Measurements from ENCODE around the gene DDX20. TPM values are rescaled to one million over a fixed set of nuclear protein-coding genes. Genes with fewer than 3 reads are reported as not detected.

DDX20 gene
- polyA plus RNA-seq, 1 donor from 2014 or later, result 26.5 TPM

DNA sequence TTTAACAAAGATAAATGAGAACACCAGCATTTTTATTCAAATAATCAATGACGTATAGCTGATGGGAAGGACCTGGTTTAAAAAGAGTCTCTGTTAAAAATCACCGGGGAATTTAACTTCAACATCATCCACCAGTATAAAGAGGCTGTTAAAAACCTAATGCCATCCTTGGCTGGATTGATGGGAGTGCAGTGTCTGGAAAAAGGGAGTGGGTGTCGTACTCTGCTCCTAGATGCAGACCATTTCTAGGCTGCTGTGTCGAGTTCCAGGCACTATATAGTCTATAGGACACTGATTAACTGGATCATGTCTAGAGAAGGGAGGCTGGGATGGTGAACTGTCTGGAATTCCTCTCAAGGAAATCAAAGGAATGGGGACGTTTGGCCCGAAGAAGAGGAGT, 36.1 kb downstream of the DDX20 start:
- TF ChIP-seq EP300 (conservative IDR thresholded peaks at IDR 0.05; ENCODE audit: poor library complexity, severe bottlenecking) (no peak), TAF1 (IDR thresholded peaks at IDR 0.05; ENCODE audit: low read depth) (no peak), RAD21 (conservative IDR thresholded peaks at IDR 0.05) (no peak), POLR2AphosphoS5 (IDR thresholded peaks at IDR 0.05) (no peak), SMC3 (conservative IDR thresholded peaks at IDR 0.05; ENCODE audit: poor library complexity) (no peak), EZH2 (IDR thresholded peaks at IDR 0.05; ENCODE audit: borderline replicate concordance, insufficient read depth, low read length, poor library complexity, severe bottlenecking) (no peak), MXI1 (conservative IDR thresholded peaks at IDR 0.05; ENCODE audit: poor library complexity, severe bottlenecking) (no peak)
- TF ChIP-seq, protein P1, sequence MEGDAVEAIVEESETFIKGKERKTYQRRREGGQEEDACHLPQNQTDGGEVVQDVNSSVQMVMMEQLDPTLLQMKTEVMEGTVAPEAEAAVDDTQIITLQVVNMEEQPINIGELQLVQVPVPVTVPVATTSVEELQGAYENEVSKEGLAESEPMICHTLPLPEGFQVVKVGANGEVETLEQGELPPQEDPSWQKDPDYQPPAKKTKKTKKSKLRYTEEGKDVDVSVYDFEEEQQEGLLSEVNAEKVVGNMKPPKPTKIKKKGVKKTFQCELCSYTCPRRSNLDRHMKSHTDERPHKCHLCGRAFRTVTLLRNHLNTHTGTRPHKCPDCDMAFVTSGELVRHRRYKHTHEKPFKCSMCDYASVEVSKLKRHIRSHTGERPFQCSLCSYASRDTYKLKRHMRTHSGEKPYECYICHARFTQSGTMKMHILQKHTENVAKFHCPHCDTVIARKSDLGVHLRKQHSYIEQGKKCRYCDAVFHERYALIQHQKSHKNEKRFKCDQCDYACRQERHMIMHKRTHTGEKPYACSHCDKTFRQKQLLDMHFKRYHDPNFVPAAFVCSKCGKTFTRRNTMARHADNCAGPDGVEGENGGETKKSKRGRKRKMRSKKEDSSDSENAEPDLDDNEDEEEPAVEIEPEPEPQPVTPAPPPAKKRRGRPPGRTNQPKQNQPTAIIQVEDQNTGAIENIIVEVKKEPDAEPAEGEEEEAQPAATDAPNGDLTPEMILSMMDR (IDR thresholded peaks at IDR 0.05; ENCODE audit: poor library complexity, severe bottlenecking), result no peak
- Histone ChIP-seq H2AFZ (ENCODE audit: low read depth, low read length) (no peak overlapping the region), H3K9ac (ENCODE audit: low read length) (no peak overlapping the region), H3K79me2 (replicated peaks; ENCODE audit: insufficient read depth, low read length) (no peaks in the 10 kb centered on the region), H3K4me3 (ENCODE audit: low read length) (no peak overlapping the region), H3K27me3 (ENCODE audit: insufficient read depth, low read depth, low read length) (no peaks in the 10 kb centered on the region), H3K4me2 (ENCODE audit: low read length) (no peak overlapping the region), H3K36me3 (ENCODE audit: insufficient read depth, low read length) (no peaks in the 10 kb centered on the region), H3K9me3 (ENCODE audit: low read length) (no peaks in the 10 kb centered on the region), H4K20me1 (ENCODE audit: insufficient read depth) (no peaks in the 10 kb centered on the region), H3K9me2 (ENCODE audit: insufficient read depth, low read length) (no peaks in the 10 kb centered on the region), H3K27ac (ENCODE audit: low read length) (no peak overlapping the region), H3F3A (ENCODE audit: insufficient read depth, low read length, poor library complexity, severe bottlenecking) (no peaks in the 10 kb centered on the region)

DNA sequence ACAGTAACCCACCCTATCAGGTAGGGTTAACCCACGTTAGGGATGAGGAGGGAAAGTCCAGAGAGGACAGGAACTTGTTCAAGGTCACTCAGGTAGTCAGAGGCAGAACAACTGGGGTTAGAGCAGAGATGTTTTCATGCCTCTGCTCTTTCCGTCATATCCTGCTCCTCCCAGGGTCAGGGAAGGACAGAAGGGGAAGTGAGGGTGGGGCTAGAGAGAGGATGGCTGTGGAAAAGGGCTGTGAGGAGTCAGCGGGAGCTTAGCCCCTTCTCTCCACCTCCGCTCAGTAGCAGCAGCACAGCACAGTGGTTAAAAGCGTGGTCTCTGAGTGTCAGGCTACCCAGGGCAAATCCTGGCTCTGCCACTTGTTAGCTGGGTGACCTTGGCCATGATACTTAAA, 36.5 kb downstream of the DDX20 start:
- Histone ChIP-seq H3K79me2 (replicated peaks; ENCODE audit: insufficient read depth, low read length) (no peaks in the 10 kb centered on the region), H3K9me3 (ENCODE audit: low read length) (no peaks in the 10 kb centered on the region), H3K4me3 (ENCODE audit: low read length) (no peak overlapping the region), H3K27ac (ENCODE audit: low read length) (no peak overlapping the region), H3K9me2 (ENCODE audit: insufficient read depth, low read length) (no peaks in the 10 kb centered on the region), H2AFZ (ENCODE audit: low read depth, low read length) (no peak overlapping the region), H3F3A (ENCODE audit: insufficient read depth, low read length, poor library complexity, severe bottlenecking) (no peaks in the 10 kb centered on the region), H3K36me3 (ENCODE audit: insufficient read depth, low read length) (no peaks in the 10 kb centered on the region), H3K4me2 (ENCODE audit: low read length) (no peak overlapping the region), H3K9ac (ENCODE audit: low read length) (no peak overlapping the region), H4K20me1 (ENCODE audit: insufficient read depth) (no peaks in the 10 kb centered on the region), H3K27me3 (ENCODE audit: insufficient read depth, low read depth, low read length) (no peaks in the 10 kb centered on the region)
- TF ChIP-seq EP300 (conservative IDR thresholded peaks at IDR 0.05; ENCODE audit: poor library complexity, severe bottlenecking), result no peak
- no peak for TF ChIP-seq SMC3 (conservative IDR thresholded peaks at IDR 0.05; ENCODE audit: poor library complexity)
- TF ChIP-seq RAD21 (conservative IDR thresholded peaks at IDR 0.05), result no peak
- TF ChIP-seq, protein P1 (IDR thresholded peaks at IDR 0.05; ENCODE audit: poor library complexity, severe bottlenecking), result no peak
- TF ChIP-seq POLR2AphosphoS5 (IDR thresholded peaks at IDR 0.05), result no peak
- no peak for TF ChIP-seq MXI1 (conservative IDR thresholded peaks at IDR 0.05; ENCODE audit: poor library complexity, severe bottlenecking)
- TF ChIP-seq EZH2 (IDR thresholded peaks at IDR 0.05; ENCODE audit: borderline replicate concordance, insufficient read depth, low read length, poor library complexity, severe bottlenecking), result no peak
- TF ChIP-seq TAF1 (IDR thresholded peaks at IDR 0.05; ENCODE audit: low read depth), result no peak
- TF ChIP-seq, protein P2, sequence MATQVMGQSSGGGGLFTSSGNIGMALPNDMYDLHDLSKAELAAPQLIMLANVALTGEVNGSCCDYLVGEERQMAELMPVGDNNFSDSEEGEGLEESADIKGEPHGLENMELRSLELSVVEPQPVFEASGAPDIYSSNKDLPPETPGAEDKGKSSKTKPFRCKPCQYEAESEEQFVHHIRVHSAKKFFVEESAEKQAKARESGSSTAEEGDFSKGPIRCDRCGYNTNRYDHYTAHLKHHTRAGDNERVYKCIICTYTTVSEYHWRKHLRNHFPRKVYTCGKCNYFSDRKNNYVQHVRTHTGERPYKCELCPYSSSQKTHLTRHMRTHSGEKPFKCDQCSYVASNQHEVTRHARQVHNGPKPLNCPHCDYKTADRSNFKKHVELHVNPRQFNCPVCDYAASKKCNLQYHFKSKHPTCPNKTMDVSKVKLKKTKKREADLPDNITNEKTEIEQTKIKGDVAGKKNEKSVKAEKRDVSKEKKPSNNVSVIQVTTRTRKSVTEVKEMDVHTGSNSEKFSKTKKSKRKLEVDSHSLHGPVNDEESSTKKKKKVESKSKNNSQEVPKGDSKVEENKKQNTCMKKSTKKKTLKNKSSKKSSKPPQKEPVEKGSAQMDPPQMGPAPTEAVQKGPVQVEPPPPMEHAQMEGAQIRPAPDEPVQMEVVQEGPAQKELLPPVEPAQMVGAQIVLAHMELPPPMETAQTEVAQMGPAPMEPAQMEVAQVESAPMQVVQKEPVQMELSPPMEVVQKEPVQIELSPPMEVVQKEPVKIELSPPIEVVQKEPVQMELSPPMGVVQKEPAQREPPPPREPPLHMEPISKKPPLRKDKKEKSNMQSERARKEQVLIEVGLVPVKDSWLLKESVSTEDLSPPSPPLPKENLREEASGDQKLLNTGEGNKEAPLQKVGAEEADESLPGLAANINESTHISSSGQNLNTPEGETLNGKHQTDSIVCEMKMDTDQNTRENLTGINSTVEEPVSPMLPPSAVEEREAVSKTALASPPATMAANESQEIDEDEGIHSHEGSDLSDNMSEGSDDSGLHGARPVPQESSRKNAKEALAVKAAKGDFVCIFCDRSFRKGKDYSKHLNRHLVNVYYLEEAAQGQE (IDR thresholded peaks at IDR 0.05; ENCODE audit: borderline replicate concordance), result no peak

Data from neural cell (in vitro differentiated cells).